Neural crest cell (in vitro differentiated cells): ENCODE results near the gene MAGI2. TPM values are rescaled to one million over a fixed set of nuclear protein-coding genes. Genes with fewer than 3 reads are reported as not detected.

ENCODE experiments used
- DNase-seq: peaks from one replicate; pipeline ENCODE4 v3.0.0; 2021; ENCODE audit warnings: low read depth, mixed read lengths, low spot score
- H3K27ac Mint-ChIP-seq: one replicate; pipeline ENCODE4 v1.8.0; 2021; ENCODE audit warnings: mild to moderate bottlenecking, mixed read lengths; ENCODE audit not compliant: unreplicated experiment
- H3K27me3 Mint-ChIP-seq: 2 replicates; pipeline ENCODE4 v1.8.0; 2021; ENCODE audit warnings: low read depth, mild to moderate bottlenecking, mixed read lengths
- H3K36me3 Mint-ChIP-seq: 2 replicates; pipeline ENCODE4 v1.8.0; 2021; ENCODE audit warnings: low read depth, mild to moderate bottlenecking, mixed read lengths
- H3K4me1 Mint-ChIP-seq: 2 replicates; pipeline ENCODE4 v1.8.0; 2021; ENCODE audit warnings: mixed read lengths
- H3K4me3 Mint-ChIP-seq: one replicate; pipeline ENCODE4 v1.8.0; 2021; ENCODE audit warnings: mild to moderate bottlenecking, mixed read lengths
- H3K9me3 Mint-ChIP-seq: 2 replicates; pipeline ENCODE4 v1.8.0; 2021; ENCODE audit warnings: mixed read lengths
- total RNA-seq: library from RNA; stranded (reverse); gene quantifications from 2 replicates; pipeline ENCODE4 v1.2.1, GENCODE V29; 2021
- TF ChIP-seq, protein P1 (sequence below): fragments of 200-600 bp; sonication (generic); conservative IDR thresholded peaks from 2 replicates; pipeline ENCODE4 v1.5.0; 2021; ENCODE audit warnings: antibody characterized with exemption, mild to moderate bottlenecking

MAGI2 gene
- total RNA-seq, 1 donor from 2014 or later: 10.0 TPM

DNA sequence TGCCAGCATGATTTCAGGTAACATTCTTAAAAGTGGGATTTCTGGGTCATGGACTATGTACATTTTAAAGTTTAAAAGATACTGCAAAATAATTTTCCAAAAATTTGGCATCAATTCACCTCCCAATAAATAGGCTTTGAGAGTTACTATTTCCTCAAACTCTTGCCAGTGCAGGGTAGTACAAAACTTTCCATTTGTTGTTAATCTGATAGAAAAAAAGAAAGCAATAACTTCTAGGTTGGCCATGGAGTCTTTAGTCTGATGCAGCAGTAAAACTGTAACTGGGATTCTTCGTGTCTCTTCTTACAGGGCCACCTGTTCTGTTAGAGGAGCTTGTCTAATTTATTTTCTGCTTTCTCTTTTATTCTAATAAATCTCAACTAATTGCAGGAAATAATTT, 241.1 kb downstream of the MAGI2 start:
- no peaks in the 10 kb centered on the region for H3K4me1 Mint-ChIP-seq
- H3K27ac Mint-ChIP-seq: no peak overlapping the region

DNA sequence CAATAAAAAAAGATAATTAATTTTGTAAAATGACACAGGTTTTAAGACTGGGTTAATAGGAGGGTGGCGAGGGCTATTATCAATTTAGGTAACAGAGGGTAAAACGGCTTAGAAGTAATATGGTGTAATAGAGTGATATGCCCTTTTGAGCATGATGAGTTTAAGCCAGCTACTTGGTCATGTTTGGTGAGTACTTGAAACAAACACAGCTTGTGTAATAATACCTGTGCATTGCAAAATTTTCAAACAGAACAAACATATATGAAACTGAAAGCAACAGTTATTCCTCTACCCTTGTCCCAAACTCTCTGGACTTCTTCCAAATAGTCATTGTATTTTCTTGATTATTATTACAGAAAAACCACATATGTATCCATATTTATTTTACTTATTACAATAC, 241.7 kb downstream of the MAGI2 start:
- TF ChIP-seq, protein P1, sequence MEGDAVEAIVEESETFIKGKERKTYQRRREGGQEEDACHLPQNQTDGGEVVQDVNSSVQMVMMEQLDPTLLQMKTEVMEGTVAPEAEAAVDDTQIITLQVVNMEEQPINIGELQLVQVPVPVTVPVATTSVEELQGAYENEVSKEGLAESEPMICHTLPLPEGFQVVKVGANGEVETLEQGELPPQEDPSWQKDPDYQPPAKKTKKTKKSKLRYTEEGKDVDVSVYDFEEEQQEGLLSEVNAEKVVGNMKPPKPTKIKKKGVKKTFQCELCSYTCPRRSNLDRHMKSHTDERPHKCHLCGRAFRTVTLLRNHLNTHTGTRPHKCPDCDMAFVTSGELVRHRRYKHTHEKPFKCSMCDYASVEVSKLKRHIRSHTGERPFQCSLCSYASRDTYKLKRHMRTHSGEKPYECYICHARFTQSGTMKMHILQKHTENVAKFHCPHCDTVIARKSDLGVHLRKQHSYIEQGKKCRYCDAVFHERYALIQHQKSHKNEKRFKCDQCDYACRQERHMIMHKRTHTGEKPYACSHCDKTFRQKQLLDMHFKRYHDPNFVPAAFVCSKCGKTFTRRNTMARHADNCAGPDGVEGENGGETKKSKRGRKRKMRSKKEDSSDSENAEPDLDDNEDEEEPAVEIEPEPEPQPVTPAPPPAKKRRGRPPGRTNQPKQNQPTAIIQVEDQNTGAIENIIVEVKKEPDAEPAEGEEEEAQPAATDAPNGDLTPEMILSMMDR: no peak
- Mint-ChIP-seq H3K27me3 (no peaks in the 10 kb centered on the region), H3K4me1 (no peaks in the 10 kb centered on the region), H3K27ac (no peak overlapping the region), H3K36me3 (no peaks in the 10 kb centered on the region), H3K4me3 (no peak overlapping the region), H3K9me3 (no peaks in the 10 kb centered on the region)
- no peak for DNase-seq

More for the DNA sequence above, 241.1 kb downstream of the MAGI2 start:
- TF ChIP-seq, protein P1: no peak
- DNase-seq: no peak
- Mint-ChIP-seq H3K9me3 (no peaks in the 10 kb centered on the region), H3K4me3 (no peak overlapping the region), H3K27me3 (no peaks in the 10 kb centered on the region), H3K36me3 (no peaks in the 10 kb centered on the region)

DNA sequence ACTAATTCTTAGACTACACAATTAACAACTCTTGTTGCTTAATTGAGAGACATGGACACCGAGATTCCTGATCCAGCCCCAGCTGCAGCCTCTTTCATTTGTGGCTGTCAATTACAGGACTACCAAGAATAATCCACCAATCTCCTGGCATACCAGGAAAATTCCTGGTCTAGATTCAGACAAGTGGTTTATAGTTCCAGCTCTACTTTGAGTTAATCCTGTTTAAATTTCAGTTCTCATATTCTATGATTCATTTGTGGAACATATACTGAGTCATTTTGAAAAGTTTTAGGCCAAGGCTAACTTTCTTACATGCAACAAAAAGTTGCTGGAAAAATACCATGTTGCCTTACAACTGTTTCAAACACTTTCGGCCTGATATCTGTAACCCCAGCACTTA, 253.5 kb downstream of the MAGI2 start:
- Mint-ChIP-seq H3K4me1 (no peaks in the 10 kb centered on the region), H3K9me3 (no peaks in the 10 kb centered on the region), H3K27me3 (no peaks in the 10 kb centered on the region), H3K4me3 (no peak overlapping the region), H3K27ac (no peak overlapping the region), H3K36me3 (no peaks in the 10 kb centered on the region)
- TF ChIP-seq, protein P1: no peak
- no peak for DNase-seq

DNA sequence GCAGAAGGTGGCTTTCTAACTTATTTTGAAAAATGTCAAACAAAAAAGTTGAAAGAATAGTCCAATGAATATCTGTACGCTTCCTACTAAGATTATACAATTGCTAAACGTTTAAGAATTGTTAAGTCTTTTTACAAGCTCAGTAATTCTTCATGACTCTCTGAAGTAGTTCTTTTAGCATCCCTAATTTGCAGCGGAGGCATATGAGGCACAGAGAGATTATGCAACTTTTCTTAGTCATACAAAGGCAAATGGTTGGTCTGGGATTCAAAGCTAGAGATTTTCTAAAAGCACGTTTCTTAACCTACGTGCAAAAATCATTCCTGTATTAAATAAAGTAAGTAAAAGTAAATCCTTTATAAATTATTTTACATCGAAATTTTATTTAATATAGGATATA, 254.2 kb downstream of the MAGI2 start:
- Mint-ChIP-seq H3K27me3 (no peaks in the 10 kb centered on the region), H3K4me1 (no peaks in the 10 kb centered on the region), H3K4me3 (no peak overlapping the region), H3K9me3 (no peaks in the 10 kb centered on the region), H3K27ac (no peak overlapping the region), H3K36me3 (no peaks in the 10 kb centered on the region)
- TF ChIP-seq, protein P1: no peak
- DNase-seq: no peak

DNA sequence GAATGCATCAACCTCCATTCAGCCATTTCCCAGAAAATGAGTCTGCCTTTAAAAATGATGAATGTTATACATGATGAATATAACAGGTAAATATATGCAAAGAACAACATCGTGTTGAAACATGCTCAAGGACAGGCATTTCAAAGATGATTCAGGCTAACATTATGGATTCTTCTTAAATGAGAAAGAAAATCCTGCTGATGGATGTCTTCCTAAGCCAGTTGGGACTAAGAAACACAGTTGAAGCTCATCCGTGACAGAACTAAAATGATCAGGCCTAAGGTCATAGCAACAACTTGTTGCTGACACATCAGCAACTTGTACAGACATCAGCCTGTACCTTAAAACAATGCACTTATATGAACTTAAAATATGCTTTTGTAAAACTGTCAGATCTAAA, 267.9 kb downstream of the MAGI2 start:
- DNase-seq: no peak
- H3K27ac Mint-ChIP-seq: no peak overlapping the region
- TF ChIP-seq, protein P1: no peak
- H3K4me1 Mint-ChIP-seq: no peaks in the 10 kb centered on the region
- no peak overlapping the region for H3K4me3 Mint-ChIP-seq
- no peaks in the 10 kb centered on the region for H3K36me3 Mint-ChIP-seq
- H3K9me3 Mint-ChIP-seq: peaks cover 3% of the 10 kb centered on the region
- H3K27me3 Mint-ChIP-seq: no peaks in the 10 kb centered on the region

DNA sequence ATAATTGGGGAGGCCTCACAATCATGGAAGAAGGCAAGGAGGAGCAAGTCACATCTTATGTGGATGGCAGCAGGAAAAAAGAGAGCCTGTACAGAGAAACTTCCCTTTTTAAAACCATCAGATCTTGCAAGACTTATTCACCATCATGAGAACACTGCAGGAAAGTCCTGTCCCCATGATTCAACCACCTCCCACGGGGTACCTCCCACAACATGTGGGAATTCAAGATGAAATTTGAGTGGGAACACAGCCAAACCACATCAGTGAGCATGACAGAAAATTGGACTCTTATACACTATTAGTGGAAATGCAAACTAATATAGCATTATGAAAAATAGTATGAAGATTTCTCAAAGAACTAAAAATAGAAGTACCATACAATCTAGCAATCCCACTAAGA, 271.2 kb downstream of the MAGI2 start:
- no peak for DNase-seq
- H3K36me3 Mint-ChIP-seq: no peaks in the 10 kb centered on the region
- TF ChIP-seq, protein P1: no peak
- H3K27me3 Mint-ChIP-seq: no peaks in the 10 kb centered on the region
- no peak overlapping the region for H3K4me3 Mint-ChIP-seq
- no peaks in the 10 kb centered on the region for H3K4me1 Mint-ChIP-seq
- peaks cover 4% of the 10 kb centered on the region for H3K9me3 Mint-ChIP-seq
- H3K27ac Mint-ChIP-seq: no peak overlapping the region
